Measurements from ENCODE around the gene TECPR2. TPM values are rescaled to one million over a fixed set of nuclear protein-coding genes. Genes with fewer than 3 reads are reported as not detected.

The TECPR2 gene
- total and polyA plus RNA-seq, 10 of the 15 experiments (the other 5 are each of a cell fraction or from before 2014, with no cell fraction given), result 0.15 to 10.0 (median 3.0) TPM

DNA sequence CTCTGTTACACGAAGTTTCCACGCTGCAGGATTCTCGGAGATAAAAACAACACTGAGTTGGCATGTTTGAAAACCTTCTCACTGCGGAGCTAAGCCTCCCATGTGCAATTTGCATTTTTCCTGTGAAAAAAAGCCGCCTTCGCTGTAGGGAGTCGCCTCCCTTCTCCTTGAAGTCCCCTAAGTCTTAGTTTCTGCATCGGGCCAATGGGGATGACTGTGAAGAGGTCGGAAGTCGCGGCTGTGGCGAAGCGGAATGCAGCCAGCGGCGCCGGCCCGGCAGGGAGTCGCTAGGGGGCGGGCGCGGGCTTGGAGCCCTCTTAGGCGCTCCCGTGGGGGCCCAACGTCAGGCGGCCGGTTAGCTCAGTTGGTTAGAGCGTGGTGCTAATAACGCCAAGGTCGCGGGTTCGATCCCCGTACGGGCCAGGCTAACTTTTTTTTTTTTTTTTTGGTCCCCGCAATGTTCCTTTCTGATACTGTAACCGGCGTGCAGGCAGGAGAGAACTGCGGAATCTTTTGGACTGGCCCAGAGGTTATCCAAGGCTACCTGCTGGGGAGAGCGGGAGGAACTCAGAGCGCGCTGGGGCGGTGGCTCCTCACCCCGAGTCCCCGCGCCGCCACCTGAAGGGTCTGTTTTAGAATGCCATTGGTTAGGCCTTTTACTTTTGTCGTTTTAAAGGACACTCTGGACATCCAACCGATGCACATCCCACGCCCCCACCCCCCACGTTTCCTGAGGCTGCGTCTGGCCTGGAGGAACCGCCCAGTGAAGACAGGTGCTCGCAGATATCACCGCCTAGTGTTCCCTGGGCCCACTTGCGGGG lies 45.8 kb upstream of the TECPR2 start (continued):
- TF ChIP-seq TCF3 (IDR thresholded peaks at IDR 0.05; ENCODE audit: borderline replicate concordance, insufficient read depth, low read depth, low read length), result no peak
- TF ChIP-seq, protein P1, sequence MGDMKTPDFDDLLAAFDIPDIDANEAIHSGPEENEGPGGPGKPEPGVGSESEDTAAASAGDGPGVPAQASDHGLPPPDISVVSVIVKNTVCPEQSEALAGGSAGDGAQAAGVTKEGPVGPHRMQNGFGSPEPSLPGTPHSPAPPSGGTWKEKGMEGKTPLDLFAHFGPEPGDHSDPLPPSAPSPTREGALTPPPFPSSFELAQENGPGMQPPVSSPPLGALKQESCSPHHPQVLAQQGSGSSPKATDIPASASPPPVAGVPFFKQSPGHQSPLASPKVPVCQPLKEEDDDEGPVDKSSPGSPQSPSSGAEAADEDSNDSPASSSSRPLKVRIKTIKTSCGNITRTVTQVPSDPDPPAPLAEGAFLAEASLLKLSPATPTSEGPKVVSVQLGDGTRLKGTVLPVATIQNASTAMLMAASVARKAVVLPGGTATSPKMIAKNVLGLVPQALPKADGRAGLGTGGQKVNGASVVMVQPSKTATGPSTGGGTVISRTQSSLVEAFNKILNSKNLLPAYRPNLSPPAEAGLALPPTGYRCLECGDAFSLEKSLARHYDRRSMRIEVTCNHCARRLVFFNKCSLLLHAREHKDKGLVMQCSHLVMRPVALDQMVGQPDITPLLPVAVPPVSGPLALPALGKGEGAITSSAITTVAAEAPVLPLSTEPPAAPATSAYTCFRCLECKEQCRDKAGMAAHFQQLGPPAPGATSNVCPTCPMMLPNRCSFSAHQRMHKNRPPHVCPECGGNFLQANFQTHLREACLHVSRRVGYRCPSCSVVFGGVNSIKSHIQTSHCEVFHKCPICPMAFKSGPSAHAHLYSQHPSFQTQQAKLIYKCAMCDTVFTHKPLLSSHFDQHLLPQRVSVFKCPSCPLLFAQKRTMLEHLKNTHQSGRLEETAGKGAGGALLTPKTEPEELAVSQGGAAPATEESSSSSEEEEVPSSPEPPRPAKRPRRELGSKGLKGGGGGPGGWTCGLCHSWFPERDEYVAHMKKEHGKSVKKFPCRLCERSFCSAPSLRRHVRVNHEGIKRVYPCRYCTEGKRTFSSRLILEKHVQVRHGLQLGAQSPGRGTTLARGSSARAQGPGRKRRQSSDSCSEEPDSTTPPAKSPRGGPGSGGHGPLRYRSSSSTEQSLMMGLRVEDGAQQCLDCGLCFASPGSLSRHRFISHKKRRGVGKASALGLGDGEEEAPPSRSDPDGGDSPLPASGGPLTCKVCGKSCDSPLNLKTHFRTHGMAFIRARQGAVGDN (IDR thresholded peaks at IDR 0.05), result peak; percentile 57; the same call in 1 of the 2 replicates

DNA sequence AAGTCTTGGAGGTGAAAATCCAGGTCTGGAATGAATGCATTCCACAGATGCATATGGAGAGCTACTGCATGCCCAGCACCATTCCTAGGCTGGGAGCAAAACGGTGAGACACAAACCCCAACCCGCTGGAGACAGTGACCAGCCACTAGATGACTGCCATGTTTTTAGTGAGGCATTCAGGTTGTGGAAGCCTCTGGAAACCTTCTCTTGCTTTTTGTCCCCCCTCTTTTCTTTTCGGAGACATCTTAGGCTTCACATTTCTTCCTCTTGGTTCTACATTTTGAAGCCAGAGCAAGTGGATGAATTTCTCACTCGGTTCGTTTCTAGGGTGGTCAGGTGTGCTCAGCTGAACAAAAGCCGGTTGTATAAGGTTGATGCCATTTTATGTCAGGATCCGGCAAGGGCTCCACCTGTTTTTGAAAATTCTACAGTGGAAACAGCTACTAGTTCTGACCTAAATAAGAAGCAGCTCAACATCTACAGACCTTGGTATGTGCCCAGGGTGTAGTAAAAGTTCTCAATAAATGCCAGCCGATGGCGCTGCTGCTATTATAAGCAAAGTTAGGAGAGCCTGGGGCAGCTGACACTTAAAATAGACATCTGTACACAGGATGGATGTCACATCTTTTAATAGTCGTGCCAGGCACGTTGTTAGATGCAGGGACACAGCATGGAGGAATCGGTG lies 45.0 kb upstream of the TECPR2 start:
- ChIA-PET POLR2A (interaction anchor here (0.5 to 0.9 kb wide), 5 partner anchors 11 to 553 kb away, joined by 3 to 4 read pairs (median 3); no protein-coding TSS in a partner anchor), CTCF (interaction anchor here (0.7 to 3.4 kb wide), 18 partner anchors 13 to 370 kb away, joined by 3 to 14 read pairs (median 5); partner anchors contain the start of genes ANKRD9, CINP, MOK and TECPR2), RAD21 (ENCODE audit: unreplicated experiment) (interaction anchor here (0.6 to 1.9 kb wide), 9 partner anchors 13 to 221 kb away, joined by 3 to 7 read pairs (median 3); partner anchors contain the start of gene MOK), SMC1A (ENCODE audit: uncharacterized antibody, unreplicated experiment) (interaction anchor here (0.8 to 2.4 kb wide), 6 partner anchors 10 to 355 kb away, joined by 3 to 7 read pairs (median 5); no protein-coding TSS in a partner anchor)
- peaks cover 14% of the 10 kb centered on the region for H3K79me2 ChIP-seq (ENCODE audit: control insufficient read depth, insufficient read depth, low read length)
- FAIRE-seq (no peak), DNase-seq (ENCODE audit: low read depth, low spot score) (no peak), ATAC-seq (peak; percentile 7)
- peak overlapping the region; percentile 61; the same call in 1 of the 2 replicates for H3K27ac ChIP-seq (ENCODE audit: control insufficient read depth, insufficient read depth)
- no peaks in the 10 kb centered on the region for H3K9me3 ChIP-seq (replicated peaks; ENCODE audit: control insufficient read depth, insufficient read depth, low read length)
- intact Hi-C loops (cut with micrococcal nuclease; ENCODE audit: unreplicated experiment) (loop anchor here (2.0 to 10.0 kb wide), 6 partner anchors 45 to 613 kb away; partner anchors contain the start of genes CINP, HSP90AA1 and TECPR2), in situ Hi-C loops (cut with MboI) (loop anchor here (5.0 to 25.0 kb wide), 2 partner anchors 355 to 555 kb away; partner anchors contain the start of genes DYNC1H1 and PPP2R5C)
- no peaks in the 10 kb centered on the region for H4K20me1 ChIP-seq (ENCODE audit: control insufficient read depth, insufficient read depth)
- peak overlapping the region; percentile 93 for H2AFZ ChIP-seq (ENCODE audit: control insufficient read depth, low read depth, low read length)
- peak overlapping the region; percentile 75 for H3K4me3 ChIP-seq
- peak overlapping the region; percentile 64 for H3K9ac ChIP-seq (ENCODE audit: control insufficient read depth, insufficient read depth, low read length)
- peak overlapping the region; percentile 95 for H3K4me2 ChIP-seq (ENCODE audit: control insufficient read depth, insufficient read depth)
- WGBS (ENCODE audit: insufficient coverage, insufficient replicate concordance, low lambda C conversion rate, missing lambda C conversion rate), result 58% methylated on average over 12 of the region's 12 CpGs
- H3K36me3 ChIP-seq (ENCODE audit: control insufficient read depth in 2 of 2, insufficient read depth in 2 of 2, low read length in 1 of 2), result no peaks in the 10 kb centered on the region
- H3K27me3 ChIP-seq (replicated peaks in 1 of 2; ENCODE audit: control insufficient read depth in 2 of 2, insufficient read depth in 2 of 2, low read length in 1 of 2), result no peaks in the 10 kb centered on the region
- no TSS peak for BruUV-seq (replicated peaks)
- peaks cover 27% of the 10 kb centered on the region for H3K4me1 ChIP-seq (ENCODE audit: control insufficient read depth, insufficient read depth, low read length)
- TF ChIP-seq, protein P2, sequence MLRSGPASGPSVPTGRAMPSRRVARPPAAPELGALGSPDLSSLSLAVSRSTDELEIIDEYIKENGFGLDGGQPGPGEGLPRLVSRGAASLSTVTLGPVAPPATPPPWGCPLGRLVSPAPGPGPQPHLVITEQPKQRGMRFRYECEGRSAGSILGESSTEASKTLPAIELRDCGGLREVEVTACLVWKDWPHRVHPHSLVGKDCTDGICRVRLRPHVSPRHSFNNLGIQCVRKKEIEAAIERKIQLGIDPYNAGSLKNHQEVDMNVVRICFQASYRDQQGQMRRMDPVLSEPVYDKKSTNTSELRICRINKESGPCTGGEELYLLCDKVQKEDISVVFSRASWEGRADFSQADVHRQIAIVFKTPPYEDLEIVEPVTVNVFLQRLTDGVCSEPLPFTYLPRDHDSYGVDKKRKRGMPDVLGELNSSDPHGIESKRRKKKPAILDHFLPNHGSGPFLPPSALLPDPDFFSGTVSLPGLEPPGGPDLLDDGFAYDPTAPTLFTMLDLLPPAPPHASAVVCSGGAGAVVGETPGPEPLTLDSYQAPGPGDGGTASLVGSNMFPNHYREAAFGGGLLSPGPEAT (IDR thresholded peaks at IDR 0.05; ENCODE audit: low read depth), result no peak
- no peak for TF ChIP-seq SREBF1 (IDR thresholded peaks at IDR 0.05; ENCODE audit: low read length)
- TF ChIP-seq PML (IDR thresholded peaks at IDR 0.05; ENCODE audit: low read length), result no peak
- TF ChIP-seq, protein P3, sequence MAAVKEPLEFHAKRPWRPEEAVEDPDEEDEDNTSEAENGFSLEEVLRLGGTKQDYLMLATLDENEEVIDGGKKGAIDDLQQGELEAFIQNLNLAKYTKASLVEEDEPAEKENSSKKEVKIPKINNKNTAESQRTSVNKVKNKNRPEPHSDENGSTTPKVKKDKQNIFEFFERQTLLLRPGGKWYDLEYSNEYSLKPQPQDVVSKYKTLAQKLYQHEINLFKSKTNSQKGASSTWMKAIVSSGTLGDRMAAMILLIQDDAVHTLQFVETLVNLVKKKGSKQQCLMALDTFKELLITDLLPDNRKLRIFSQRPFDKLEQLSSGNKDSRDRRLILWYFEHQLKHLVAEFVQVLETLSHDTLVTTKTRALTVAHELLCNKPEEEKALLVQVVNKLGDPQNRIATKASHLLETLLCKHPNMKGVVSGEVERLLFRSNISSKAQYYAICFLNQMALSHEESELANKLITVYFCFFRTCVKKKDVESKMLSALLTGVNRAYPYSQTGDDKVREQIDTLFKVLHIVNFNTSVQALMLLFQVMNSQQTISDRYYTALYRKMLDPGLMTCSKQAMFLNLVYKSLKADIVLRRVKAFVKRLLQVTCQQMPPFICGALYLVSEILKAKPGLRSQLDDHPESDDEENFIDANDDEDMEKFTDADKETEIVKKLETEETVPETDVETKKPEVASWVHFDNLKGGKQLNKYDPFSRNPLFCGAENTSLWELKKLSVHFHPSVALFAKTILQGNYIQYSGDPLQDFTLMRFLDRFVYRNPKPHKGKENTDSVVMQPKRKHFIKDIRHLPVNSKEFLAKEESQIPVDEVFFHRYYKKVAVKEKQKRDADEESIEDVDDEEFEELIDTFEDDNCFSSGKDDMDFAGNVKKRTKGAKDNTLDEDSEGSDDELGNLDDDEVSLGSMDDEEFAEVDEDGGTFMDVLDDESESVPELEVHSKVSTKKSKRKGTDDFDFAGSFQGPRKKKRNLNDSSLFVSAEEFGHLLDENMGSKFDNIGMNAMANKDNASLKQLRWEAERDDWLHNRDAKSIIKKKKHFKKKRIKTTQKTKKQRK (IDR thresholded peaks at IDR 0.05; ENCODE audit: low read depth, low read length), result no peak
- TF ChIP-seq NFIC (IDR thresholded peaks at IDR 0.05; ENCODE audit: low read depth, low read length), result no peak
- TF ChIP-seq JUND (IDR thresholded peaks at IDR 0.05; ENCODE audit: low read depth, low read length), result no peak

All from GM12878 (cell line).